Measurements from ENCODE around the gene NELFA.

NELFA gene

GRCh38 chr4:1975391-1975801 lies 33.4 kb downstream of the NELFA start:
- intact Hi-C loops (cut with DNase I) = no loop called here
- peak in 8 of 42 donors; percentile 4 to 24 (median 11) for DNase-seq

- intact Hi-C loops (cut with DNase I) = no loop called here
- DNase-seq = peak in 5 of 42 donors; percentile 1 to 27 (median 11)
These were observed 33.9 kb downstream of the NELFA start for GRCh38 chr4:1974840-1975239.

DNA sequence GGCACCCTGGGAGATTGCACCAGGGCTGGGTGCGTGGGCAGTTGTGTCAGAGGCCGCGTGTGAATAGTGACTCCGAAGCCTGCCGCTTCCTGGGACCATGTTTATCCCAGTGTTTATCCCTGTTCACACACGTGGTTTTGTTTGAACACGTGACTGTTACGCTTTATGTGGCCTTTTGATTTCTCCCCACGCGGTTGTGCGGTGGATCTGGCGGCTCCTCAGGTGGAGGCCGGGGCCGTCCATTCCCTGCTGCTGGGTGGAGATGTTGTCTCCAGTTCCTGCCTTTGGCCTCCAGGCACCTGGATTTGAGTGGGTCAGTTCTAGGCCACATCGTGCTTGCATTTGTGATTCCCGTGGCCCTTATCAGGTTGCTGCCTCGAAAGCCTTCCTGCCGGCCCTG lies 35.1 kb downstream of the NELFA start:
- DNase-seq = peak in 2 of 42 donors; percentile 1 to 31
- intact Hi-C loops (cut with DNase I) = no loop called here

DNA sequence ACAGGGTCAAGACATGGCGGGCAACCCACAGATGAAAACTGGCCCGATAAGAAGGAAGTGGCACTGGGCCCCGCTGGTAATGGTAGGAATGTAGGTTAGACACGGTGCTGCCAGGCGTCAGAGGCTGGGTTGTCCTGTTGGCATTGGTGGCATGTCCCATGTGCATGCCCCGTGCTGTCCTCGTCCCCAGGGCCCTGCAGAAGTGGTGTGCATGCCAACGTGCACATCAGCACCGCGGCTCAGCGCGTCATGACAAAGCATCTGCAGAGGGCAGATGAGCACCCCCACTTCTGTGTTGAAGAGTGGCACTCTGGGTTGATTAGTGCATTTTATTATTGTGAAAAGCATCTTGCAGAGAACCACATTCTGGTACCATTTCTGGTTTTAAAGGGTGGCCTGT lies 35.6 kb downstream of the NELFA start:
- intact Hi-C loops (cut with DNase I) = no loop called here
- DNase-seq = peak in 1 of 42 donors; percentile 14

DNA sequence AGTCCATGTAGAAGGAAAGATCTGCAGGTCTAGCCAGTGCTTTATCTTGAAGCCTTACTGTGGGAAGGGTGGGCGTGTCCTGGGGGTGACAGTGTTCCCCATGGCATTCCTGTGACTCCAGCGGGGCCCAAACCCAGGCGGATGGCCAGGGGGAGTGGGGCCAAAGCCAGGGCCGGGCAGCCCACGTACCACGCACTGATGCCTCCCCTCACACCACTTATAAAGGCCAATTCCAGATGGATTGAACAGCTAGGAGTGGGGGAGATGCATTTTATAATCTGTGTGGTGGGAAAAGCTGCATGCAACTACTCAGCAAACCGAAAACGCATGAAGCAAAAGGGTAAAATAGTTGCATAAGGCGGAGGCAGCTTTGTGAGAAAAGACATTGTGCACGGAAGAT lies 36.4 kb downstream of the NELFA start:
- no peak for DNase-seq
- intact Hi-C loops (cut with DNase I) = no loop called here

DNA sequence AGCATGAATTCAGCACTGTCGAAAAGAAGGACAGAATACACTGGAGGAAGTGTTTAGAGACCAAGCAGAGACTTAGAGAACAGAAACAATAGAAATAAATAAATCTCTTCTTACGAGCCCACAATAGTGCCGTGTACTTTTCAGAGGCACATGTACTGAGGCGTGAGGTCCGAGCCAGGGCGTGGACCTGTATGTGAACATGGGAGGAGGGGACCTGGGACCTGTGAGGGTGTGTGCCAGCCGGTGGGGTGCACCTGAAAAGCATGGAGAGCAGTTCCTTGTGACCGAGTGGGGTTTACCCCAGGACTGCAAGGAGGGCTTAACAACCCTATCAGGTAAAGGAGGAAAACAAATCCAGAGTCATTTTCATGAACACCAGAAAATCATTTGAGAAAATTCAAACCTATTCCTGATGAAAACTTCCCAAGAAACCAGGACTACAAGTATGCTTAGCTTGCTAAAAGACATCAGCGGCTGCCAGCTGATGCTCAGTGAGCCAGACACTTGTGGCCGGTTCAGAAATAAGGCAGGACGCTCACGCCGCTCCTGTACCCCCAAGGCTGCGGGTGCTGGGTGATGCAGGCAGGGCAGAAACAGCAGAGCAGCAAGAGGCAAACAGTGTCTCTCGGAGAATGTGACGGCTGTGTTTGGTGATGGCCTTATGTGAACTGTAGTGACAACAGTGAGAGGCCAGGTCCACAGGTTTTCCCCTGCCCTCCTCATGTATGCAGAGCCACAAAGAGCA lies 37.1 kb downstream of the NELFA start:
- intact Hi-C loops (cut with DNase I) = no loop called here
- no peak for DNase-seq

GRCh38 chr4:1970926-1971325 lies 37.8 kb downstream of the NELFA start:
- intact Hi-C loops (cut with DNase I) = no loop called here

GRCh38 chr4:1969928-1970723 lies 38.6 kb downstream of the NELFA start:
- DNase-seq = peak in 1 of 42 donors; percentile 33
- intact Hi-C loops (cut with DNase I) = no loop called here

More at GRCh38 chr4:1970926-1971325, 37.8 kb downstream of the NELFA start:
- no peak for DNase-seq

DNA sequence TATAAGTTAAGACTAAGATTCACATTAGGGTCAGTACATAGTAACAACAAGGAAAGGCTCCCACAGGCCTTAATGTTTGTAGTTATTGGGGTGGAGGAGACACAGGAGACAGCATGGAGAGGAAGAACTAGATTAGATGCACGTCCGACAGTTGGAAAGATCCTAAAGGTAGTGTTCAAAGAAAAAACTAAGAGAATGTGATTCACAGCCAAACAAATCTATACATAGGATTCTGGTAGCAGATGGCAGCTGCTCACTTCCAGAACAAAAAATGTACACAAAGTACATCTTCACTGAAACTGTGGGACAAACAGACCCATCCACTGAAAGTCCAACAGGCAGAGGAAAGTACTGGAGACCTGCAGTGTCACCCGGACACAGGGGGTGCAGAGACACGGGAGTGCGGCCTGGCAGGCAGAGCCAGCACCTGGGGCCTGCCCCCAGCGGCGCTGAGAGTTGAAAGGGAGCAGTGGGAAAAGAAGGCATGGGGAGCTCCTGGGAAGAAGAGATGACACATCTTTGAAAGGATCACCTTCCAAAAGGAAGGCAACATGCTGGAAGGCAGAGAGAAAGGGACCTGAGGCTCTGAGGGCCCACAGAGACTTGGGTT lies 40.0 kb downstream of the NELFA start:
- intact Hi-C loops (cut with DNase I) = no loop called here
- DNase-seq = no peak

DNA sequence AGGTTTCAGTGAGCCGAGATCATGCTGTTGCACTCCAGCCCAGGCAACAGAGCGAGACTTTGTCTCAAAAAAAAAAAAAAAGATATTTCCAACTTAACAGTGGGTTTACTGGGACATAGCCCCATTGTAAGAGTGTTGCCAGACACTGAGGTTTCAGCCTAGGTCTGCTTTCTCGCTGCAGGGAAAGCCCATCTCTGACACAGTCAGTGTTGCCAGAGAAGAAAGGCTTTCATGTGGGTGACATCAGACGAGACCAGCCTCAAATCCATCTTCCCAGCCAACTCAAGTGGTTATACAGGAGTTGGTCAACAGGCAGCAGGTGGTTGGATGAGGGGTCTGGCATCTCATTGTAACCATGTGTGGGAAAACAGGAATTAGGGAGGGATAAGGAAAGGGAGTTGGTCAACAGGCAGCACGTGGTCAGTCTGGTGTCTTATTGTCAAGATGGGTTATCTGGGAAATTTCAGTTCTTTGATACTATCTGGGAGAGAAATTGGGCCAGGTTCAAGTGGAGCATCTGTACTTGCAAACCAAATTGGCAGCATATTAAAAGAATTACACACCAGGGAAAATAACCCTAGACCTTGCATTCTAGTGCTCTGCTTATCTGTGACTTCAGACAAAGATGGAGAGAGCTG lies 41.1 kb downstream of the NELFA start:
- DNase-seq = no peak
- intact Hi-C loops (cut with DNase I) = no loop called here

- no peak for DNase-seq
- intact Hi-C loops (cut with DNase I) = no loop called here
These were observed 43.8 kb downstream of the NELFA start for GRCh38 chr4:1964971-1965370.

- DNase-seq = no peak
- intact Hi-C loops (cut with DNase I) = no loop called here
These were observed 44.3 kb downstream of the NELFA start for GRCh38 chr4:1964443-1964842.

GRCh38 chr4:1962980-1963379 lies 45.8 kb downstream of the NELFA start:
- no peak for DNase-seq
- intact Hi-C loops (cut with DNase I) = no loop called here

DNA sequence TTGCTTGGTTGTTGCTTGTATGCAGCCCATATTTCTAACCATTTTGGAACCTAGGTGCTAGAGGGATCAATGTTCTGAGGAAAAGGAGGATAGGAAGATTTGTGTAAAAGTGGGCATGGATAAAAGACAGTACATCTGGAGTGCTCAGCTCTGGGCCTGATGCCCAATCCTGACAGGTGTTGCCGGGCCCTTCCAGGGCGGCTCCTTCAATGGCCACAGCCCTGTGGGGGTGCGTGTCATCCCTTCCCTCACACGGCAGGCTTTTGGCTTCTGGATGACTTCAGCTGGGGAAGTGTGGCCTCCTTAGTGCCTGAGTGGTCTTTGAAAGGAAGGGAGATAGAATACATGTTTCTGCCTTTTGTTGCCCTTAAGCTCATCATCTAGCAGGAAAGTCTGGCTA lies 47.2 kb downstream of the NELFA start:
- intact Hi-C loops (cut with DNase I) = no loop called here
- peak in 1 of 42 donors; percentile 31 for DNase-seq

- DNase-seq = peak in 1 of 42 donors; percentile 39
- intact Hi-C loops (cut with DNase I) = no loop called here
These were observed 47.7 kb downstream of the NELFA start for GRCh38 chr4:1961038-1961437.

- peak in 30 of 42 donors; percentile 23 to 80 (median 54) for DNase-seq
- intact Hi-C loops (cut with DNase I) = no loop called here
These were observed 48.5 kb downstream of the NELFA start for GRCh38 chr4:1960170-1960825.

GRCh38 chr4:1959104-1959384 lies 49.7 kb downstream of the NELFA start:
- peak in 2 of 42 donors; percentile 25 to 34 for DNase-seq
- intact Hi-C loops (cut with DNase I) = no loop called here

DNA sequence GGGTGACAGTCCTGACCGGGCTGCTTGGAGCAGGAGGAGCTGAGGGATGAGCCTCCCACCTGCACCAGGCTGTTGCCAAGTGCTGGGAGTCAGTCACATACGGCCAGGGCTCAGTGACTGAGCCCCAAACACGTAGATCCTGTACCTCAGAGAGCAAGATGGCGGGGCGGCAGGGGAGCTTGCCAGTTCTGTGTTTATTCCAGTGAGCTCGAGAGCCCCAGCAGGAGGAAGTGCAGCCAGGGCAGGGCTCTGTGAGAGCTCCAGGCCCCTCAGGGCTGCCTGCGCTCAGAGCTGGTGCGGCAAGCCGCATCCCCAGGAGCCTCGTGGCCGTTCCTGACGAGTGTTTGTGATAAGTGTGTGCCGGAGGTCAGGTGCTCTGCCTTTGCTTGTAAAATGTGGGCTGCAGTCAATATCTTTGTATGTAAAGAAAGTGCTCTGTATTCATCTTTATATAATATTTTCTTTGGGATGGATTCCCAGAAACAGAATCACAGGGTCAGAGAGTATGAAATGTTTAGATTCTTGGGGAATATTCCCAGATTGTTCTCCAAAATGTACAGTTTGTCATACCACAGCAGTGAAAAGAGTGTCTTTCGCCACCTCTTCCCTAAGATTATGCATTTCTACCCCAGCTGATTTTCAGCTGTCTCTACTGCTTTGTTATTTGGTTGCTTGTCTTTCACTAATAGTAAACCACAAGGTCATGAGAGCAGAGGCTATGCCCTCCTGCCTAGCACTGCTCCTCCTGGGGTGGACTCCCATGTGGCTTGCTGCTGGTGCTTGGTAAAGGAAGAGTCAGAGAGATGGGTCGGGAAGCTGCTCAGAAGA lies 50.3 kb downstream of the NELFA start:
- DNase-seq = peak in 1 of 42 donors; percentile 33
- intact Hi-C loops (cut with DNase I) = no loop called here

Measured in head of caudate nucleus (tissue), 42 donors.